ENCODE data around the gene KCTD20. TPM values are rescaled to one million over a fixed set of nuclear protein-coding genes. Genes with fewer than 3 reads are reported as not detected.
"Not testable (repeated sequence)": the region's sequence is repeated elsewhere in the genome, so short reads cannot be mapped to it uniquely, and the experiment has no call there.

KCTD20 gene
- 79.4 and 96.1 TPM in 2 replicates for polyA plus RNA-seq (2014; cell fraction: cytosol; rRNA removed)
- 21.8 and 22.3 TPM in 2 replicates for polyA plus RNA-seq (2014; cell fraction: nucleus; rRNA removed)

GRCh38 chr6:36442671-36443470 lies at the start of gene KCTD20, which contains the start of gene PXT1:
Gene KCTD20 (plus strand): TSS chr6:36443000. CDS start chr6:36470098, 27,098 bp downstream.
Gene PXT1 (minus strand): TSS chr6:36442854. CDS start chr6:36426082, 16,772 bp downstream.
- DNase-seq (ENCODE audit: low spot score) = peak; percentile 83

GRCh38 chr6:36399970-36400369 lies 42.8 kb upstream of the KCTD20 start:
- no peak for DNase-seq (ENCODE audit: low spot score)

GRCh38 chr6:36402481-36402880 lies 40.3 kb upstream of the KCTD20 start:
- DNase-seq (ENCODE audit: low spot score) = no peak

GRCh38 chr6:36404164-36404563 lies 38.6 kb upstream of the KCTD20 start:
- DNase-seq (ENCODE audit: low spot score) = no peak

- not testable (repeated sequence) for DNase-seq (ENCODE audit: low spot score)
Measured at GRCh38 chr6:36409718-36410117, 33.1 kb upstream of the KCTD20 start.

GRCh38 chr6:36413489-36414480 lies 29.0 kb upstream of the KCTD20 start:
- DNase-seq (ENCODE audit: low spot score) = no peak

DNA sequence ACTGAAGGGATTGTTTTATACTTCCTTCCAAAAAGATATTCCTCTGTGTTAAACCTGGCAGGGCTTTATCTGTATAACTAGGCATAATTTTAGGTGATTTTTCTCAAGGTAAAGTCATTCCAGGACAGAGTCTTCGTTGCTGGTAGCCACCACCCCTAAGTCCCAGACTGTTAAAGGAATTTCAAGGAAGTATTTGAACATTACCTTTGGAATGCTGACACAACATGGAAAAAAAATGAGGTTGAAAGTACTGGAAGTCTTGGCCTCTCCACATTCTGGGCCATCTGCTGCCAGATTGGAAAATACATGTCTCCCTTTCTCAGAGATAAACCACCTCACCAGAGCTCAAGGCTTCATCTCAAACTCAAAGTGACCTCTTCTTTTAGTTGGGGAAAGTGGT lies 28.3 kb upstream of the KCTD20 start:
- no peak for DNase-seq (ENCODE audit: low spot score)

GRCh38 chr6:36418558-36418957 lies 24.2 kb upstream of the KCTD20 start:
- DNase-seq (ENCODE audit: low spot score) = no peak

GRCh38 chr6:36419310-36419709 lies 23.5 kb upstream of the KCTD20 start:
- no peak for DNase-seq (ENCODE audit: low spot score)

- DNase-seq (ENCODE audit: low spot score) = no peak
Measured at GRCh38 chr6:36422714-36423100, 20.1 kb upstream of the KCTD20 start.

DNA sequence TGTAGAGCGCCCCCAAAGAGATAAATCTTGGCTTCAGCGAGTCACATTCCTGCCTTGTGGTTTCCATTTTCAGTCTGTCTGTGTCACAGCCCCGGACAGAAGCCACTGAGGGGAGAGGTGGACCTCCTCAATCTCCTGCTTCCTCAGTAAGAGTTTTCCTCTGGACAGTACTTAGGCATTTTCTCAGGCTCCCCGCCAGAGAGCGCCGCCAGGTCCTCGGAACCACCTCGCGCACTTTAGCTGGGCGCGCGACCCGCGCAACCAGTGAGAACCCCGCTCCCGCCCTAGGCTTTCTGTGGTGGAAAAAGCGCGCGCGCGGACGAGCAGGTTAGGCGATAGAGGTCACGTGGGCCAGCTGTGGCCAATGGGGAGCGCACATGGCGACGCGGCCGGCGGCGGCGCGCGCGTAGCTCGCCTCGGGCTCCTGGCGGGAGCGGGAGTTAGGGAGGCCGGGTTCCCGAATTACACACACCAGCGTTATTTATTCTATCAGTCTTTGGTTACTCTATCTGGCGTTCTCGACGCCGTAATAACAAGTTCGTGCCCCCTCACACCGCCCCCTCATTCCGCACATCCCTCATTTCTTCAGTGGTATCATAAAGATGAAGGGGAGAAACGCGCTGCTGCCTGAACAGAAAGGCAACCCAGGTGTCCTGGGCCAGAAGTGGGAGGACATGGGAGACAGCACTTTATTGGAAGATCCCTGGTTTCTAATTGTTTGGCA lies 19.5 kb upstream of the KCTD20 start:
- peak; percentile 98 for DNase-seq (ENCODE audit: low spot score)

GRCh38 chr6:36426622-36427021 lies 16.2 kb upstream of the KCTD20 start:
- DNase-seq (ENCODE audit: low spot score) = no peak

DNA sequence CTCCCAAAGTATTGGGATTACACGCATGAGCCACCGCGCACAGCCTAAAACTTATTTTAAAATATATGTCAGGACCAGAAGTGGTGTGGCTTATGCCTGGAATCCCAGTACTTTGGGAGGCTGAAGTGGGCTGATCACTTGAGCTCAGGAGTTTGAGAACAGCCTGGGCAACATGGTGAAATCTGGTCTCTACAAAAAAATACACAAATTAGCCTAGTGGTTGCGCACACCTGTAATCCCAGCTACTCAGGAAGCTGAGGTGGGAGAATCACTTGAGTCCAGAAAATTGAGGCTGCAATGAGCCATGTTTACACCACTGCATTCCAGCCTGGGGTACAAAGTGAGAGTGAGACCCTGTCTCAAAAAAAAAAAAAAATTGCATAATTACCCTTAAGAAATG lies 13.9 kb upstream of the KCTD20 start:
- DNase-seq (ENCODE audit: low spot score) = no peak

DNA sequence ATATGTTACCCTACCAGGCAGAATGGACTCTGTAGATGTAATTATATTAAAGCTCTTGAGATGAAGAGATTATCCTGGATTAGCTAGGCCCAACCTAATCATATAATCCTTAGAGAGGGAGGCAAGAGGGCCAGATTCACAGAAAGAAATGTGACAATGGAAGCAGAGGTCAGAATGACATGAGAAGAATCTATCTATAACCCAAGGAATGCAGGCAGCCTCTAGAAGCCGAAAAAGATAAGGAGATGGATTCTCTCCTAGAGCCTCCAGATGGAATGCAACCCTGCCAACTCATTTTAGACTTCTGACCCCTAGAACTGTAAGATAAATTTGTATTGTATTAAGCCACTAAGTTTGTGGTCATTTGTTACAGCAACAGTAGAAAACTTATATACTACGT lies 12.4 kb upstream of the KCTD20 start:
- DNase-seq (ENCODE audit: low spot score) = no peak

DNA sequence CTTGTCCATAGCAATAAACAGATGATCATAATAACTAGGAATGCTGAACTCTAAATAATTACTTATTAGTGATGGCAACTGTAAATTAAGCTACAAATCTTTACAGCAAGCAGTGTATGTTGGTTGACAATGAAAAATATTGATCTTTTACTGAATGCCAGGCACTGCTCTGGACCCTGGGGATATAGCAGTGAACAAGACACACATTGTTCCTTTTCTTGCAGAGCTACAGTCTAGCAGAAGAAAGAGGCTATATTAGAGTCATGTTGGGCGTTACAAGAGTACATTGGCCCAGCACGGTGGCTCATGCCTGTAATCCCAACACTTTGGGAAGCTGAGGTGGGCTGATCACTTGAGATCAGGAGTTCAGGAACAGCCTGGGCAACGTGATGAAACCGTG lies 11.6 kb upstream of the KCTD20 start:
- DNase-seq (ENCODE audit: low spot score) = no peak

- no peak for DNase-seq (ENCODE audit: low spot score)
Measured at GRCh38 chr6:36432151-36432671, 10.6 kb upstream of the KCTD20 start.

DNA sequence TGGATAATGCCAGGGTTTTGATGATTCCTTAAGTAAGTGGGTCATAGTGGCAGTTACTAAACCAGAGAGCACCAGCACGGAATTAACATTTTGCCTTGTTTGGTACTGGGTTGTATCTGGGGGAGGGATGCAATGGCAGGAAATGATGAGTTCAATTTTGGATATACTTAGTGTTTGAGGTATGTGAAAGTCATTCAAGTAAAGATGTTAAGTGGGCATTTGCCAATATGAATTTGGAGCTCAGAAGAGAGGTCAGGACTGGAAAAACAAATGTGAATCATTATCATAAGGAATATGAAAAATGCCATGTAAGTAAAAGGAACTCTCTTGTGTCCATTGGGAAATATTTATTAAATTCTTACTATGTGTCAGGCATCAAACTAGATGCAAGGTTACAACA lies 6.3 kb upstream of the KCTD20 start:
- DNase-seq (ENCODE audit: low spot score) = no peak

DNA sequence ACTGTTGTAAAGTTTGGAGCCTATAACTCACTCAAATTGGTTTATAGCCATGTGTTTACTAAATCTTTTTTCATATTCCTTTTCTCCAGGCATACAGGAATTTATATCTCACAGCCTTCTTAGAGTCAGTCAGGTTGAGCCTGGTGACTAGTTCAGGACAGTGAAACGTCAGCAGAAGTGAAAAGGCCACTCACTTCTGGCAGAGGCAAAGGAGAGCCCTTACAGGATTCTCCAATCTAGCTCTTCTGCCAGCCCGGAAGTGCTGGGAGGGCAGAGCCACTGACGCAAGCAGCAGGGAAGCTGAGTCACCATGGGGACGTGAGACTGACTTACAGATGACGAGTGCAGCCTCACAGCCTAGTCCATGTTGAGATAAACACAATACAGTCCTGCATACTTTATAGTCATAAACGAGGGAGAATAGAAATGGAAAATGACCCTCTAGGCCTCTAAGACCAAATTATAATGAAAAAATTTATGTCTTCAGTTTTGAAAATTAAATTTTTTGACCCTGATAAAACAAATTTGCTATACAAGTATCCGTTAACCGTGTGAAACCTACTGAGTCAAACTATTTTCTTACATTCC lies 1.4 kb upstream of the KCTD20 start:
- peak; percentile 89 for DNase-seq (ENCODE audit: low spot score)

DNA sequence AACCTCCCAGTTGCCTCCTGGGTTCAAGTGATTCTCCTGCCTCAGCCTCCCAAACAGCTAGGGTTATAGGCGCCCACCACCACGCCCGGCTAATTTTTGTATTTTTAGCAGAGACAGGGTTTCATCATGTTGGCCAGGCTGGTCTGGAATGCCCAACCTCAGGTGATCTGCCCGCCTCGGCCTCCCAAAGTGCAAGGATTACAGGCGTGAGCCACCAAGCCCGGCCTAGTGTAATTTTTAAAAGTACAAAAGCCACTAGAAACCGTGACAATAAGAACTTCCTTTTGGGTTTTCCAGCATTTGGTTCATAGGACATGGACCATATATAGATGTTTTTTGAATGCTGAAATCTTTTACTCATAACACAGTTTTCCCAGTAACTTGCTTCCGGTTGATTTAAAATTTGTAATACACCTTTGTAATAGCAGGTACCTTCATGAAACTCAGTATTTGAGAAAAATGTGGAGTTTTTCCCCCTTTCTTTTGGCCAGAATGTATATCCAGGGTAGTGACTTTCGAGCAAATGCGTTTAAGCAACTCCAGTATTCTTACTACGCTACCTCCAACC lies 613 bp upstream of the KCTD20 start:
- no peak for DNase-seq (ENCODE audit: low spot score)
